ENCODE results near the gene DGLUCY.
A peak's percentile ranks its signal among the peaks of the same experiment; 100 is the strongest.
"Not testable (repeated sequence)": the region's sequence is repeated elsewhere in the genome, so short reads cannot be mapped to it uniquely, and the experiment has no call there.

DGLUCY gene

GRCh38 chr14:91169951-91170350, 56.1 kb downstream of the DGLUCY start:
- no peak for DNase-seq (ENCODE audit: low read depth)

- DNase-seq (ENCODE audit: low read depth) = no peak
Observed at GRCh38 chr14:91170504-91171121, 56.7 kb downstream of the DGLUCY start.

- DNase-seq (ENCODE audit: low read depth) = no peak
Observed at GRCh38 chr14:91171291-91171690, 57.4 kb downstream of the DGLUCY start.

- peak; percentile 70 for DNase-seq (ENCODE audit: low read depth)
Observed at GRCh38 chr14:91173221-91173670, 59.4 kb downstream of the DGLUCY start.

GRCh38 chr14:91173904-91174303, 60.0 kb downstream of the DGLUCY start:
- no peak for DNase-seq (ENCODE audit: low read depth)

- no peak for DNase-seq (ENCODE audit: low read depth)
Observed at GRCh38 chr14:91175291-91176201, 61.7 kb downstream of the DGLUCY start.

- DNase-seq (ENCODE audit: low read depth) = peak; percentile 40
Observed at GRCh38 chr14:91177073-91178034, 63.5 kb downstream of the DGLUCY start.

- DNase-seq (ENCODE audit: low read depth) = no peak
Observed at GRCh38 chr14:91180611-91181010, 66.7 kb downstream of the DGLUCY start.

GRCh38 chr14:91182753-91183152, 68.9 kb downstream of the DGLUCY start:
- not testable (repeated sequence) for DNase-seq (ENCODE audit: low read depth)

- DNase-seq (ENCODE audit: low read depth) = no peak
Observed at GRCh38 chr14:91184559-91184958, 70.7 kb downstream of the DGLUCY start.

- DNase-seq (ENCODE audit: low read depth) = no peak
Observed at GRCh38 chr14:91185721-91186120, 71.8 kb downstream of the DGLUCY start.

GRCh38 chr14:91186515-91187066, 72.7 kb downstream of the DGLUCY start:
- DNase-seq (ENCODE audit: low read depth) = no peak

GRCh38 chr14:91187271-91187670, 73.4 kb downstream of the DGLUCY start:
- no peak for DNase-seq (ENCODE audit: low read depth)

- no peak for DNase-seq (ENCODE audit: low read depth)
Observed at GRCh38 chr14:91190853-91191252, 77.0 kb downstream of the DGLUCY start.

GRCh38 chr14:91193069-91193468, 79.2 kb downstream of the DGLUCY start:
- no peak for DNase-seq (ENCODE audit: low read depth)

GRCh38 chr14:91195881-91196280, 82.0 kb downstream of the DGLUCY start:
- no peak for DNase-seq (ENCODE audit: low read depth)

GRCh38 chr14:91197631-91198030, 83.8 kb downstream of the DGLUCY start:
- DNase-seq (ENCODE audit: low read depth) = no peak

- DNase-seq (ENCODE audit: low read depth) = not testable (repeated sequence)
Observed at GRCh38 chr14:91200802-91201201, 86.9 kb downstream of the DGLUCY start.

- no peak for DNase-seq (ENCODE audit: low read depth)
Observed at GRCh38 chr14:91202234-91202974, 88.5 kb downstream of the DGLUCY start.

- DNase-seq (ENCODE audit: low read depth) = no peak
Observed at GRCh38 chr14:91204657-91205056, 90.8 kb downstream of the DGLUCY start.

- DNase-seq (ENCODE audit: low read depth) = no peak
Observed at GRCh38 chr14:91205459-91205858, 91.6 kb downstream of the DGLUCY start.

Measured in T follicular helper cell (primary cell).